Measurements from ENCODE around the gene MYO18B.

The MYO18B gene

DNA sequence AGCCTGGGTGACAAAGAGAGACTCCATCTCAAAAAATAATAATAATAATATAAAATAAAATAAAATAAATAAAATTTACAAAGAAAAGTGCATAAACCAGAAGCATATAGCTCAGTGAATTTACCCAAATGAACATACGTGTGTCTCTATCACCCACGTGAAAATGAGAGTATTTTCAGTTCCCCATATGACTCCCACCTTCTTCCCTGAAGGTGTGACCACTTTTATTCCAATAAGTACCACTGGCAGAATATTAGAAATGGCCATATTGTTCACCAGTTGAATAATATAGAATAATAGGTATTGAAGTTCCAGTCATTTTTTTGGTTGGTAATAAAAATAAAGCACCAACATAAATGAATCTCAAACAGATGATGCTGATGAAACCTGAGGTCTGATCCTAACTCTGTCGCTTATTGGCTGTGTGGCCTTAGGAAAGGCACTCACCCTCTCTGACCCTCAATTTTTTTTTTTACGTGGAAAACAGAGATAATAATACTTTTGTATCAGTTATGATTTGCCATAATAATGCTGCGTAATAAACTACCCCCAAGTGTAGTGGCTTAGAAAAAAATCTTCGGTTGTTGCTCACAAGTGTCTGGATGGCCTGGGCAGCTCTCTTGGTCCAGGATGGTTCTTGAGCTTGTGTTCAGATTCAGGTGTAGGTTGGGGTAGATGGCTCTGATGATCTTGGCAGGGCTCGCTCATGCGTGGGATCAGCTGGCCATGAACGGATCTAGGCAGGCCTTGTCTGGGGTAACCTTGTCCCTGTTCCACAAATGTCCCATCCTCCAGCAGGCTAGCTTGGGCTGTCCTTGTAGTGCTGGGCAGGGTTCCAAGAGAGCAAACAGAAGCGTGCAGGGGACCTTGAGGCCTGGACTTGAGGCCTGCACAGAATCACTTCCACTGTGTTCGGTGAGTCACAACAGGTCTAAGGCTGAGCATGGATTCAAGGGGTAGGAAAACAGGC lies 88.1 kb downstream of the MYO18B start:
- TF ChIP-seq, protein P1, sequence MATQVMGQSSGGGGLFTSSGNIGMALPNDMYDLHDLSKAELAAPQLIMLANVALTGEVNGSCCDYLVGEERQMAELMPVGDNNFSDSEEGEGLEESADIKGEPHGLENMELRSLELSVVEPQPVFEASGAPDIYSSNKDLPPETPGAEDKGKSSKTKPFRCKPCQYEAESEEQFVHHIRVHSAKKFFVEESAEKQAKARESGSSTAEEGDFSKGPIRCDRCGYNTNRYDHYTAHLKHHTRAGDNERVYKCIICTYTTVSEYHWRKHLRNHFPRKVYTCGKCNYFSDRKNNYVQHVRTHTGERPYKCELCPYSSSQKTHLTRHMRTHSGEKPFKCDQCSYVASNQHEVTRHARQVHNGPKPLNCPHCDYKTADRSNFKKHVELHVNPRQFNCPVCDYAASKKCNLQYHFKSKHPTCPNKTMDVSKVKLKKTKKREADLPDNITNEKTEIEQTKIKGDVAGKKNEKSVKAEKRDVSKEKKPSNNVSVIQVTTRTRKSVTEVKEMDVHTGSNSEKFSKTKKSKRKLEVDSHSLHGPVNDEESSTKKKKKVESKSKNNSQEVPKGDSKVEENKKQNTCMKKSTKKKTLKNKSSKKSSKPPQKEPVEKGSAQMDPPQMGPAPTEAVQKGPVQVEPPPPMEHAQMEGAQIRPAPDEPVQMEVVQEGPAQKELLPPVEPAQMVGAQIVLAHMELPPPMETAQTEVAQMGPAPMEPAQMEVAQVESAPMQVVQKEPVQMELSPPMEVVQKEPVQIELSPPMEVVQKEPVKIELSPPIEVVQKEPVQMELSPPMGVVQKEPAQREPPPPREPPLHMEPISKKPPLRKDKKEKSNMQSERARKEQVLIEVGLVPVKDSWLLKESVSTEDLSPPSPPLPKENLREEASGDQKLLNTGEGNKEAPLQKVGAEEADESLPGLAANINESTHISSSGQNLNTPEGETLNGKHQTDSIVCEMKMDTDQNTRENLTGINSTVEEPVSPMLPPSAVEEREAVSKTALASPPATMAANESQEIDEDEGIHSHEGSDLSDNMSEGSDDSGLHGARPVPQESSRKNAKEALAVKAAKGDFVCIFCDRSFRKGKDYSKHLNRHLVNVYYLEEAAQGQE (IDR thresholded peaks at IDR 0.05; ENCODE audit: insufficient read depth in 1 of 2, low read depth in 2 of 2, low read length in 2 of 2) = no peak
- TF ChIP-seq SIN3A (IDR thresholded peaks at IDR 0.05; ENCODE audit: borderline replicate concordance, insufficient read depth, low read length) = no peak
- no peak for TF ChIP-seq FOXP2 (optimal IDR thresholded peaks at IDR 0.05; ENCODE audit: borderline replicate concordance, extremely low read depth, extremely low read length, insufficient read depth)
- TF ChIP-seq TAF1 (IDR thresholded peaks at IDR 0.05; ENCODE audit: borderline replicate concordance, insufficient read depth, low read length) = no peak
- TF ChIP-seq POLR2AphosphoS5 (IDR thresholded peaks at IDR 0.05; ENCODE audit: low read depth, low read length) = no peak

DNA sequence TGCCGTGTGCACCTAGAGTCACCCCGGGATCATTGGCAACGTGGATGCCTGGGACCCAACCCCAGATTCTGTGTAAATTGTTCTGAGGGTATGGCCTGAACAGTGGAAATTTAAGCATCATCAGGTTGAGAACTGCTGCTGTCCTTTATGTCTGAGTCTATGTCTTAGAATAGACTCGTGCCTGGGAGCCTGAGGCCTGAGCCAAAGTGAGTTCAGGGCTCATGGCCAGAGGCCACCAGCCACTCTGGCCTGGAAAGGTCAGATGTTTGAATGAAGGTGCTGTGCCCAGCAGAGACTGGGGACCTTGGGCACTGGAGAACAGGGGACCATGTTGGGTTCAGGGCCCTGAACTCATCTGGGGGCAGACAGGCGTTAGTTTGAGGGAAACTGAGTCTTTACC lies 91.1 kb downstream of the MYO18B start:
- TF ChIP-seq, protein P1 (IDR thresholded peaks at IDR 0.05; ENCODE audit: insufficient read depth in 1 of 2, low read depth in 2 of 2, low read length in 2 of 2) = no peak
- no peak for TF ChIP-seq SIN3A (IDR thresholded peaks at IDR 0.05; ENCODE audit: borderline replicate concordance, insufficient read depth, low read length)
- no peak for TF ChIP-seq TAF1 (IDR thresholded peaks at IDR 0.05; ENCODE audit: borderline replicate concordance, insufficient read depth, low read length)
- TF ChIP-seq FOXP2 (optimal IDR thresholded peaks at IDR 0.05; ENCODE audit: borderline replicate concordance, extremely low read depth, extremely low read length, insufficient read depth) = no peak
- TF ChIP-seq POLR2AphosphoS5 (IDR thresholded peaks at IDR 0.05; ENCODE audit: low read depth, low read length) = no peak

GRCh38 chr22:25833676-25834075 lies 91.7 kb downstream of the MYO18B start:
- TF ChIP-seq TAF1 (IDR thresholded peaks at IDR 0.05; ENCODE audit: borderline replicate concordance, insufficient read depth, low read length) (no peak), FOXP2 (optimal IDR thresholded peaks at IDR 0.05; ENCODE audit: borderline replicate concordance, extremely low read depth, extremely low read length, insufficient read depth) (no peak), POLR2AphosphoS5 (IDR thresholded peaks at IDR 0.05; ENCODE audit: low read depth, low read length) (no peak), SIN3A (IDR thresholded peaks at IDR 0.05; ENCODE audit: borderline replicate concordance, insufficient read depth, low read length) (no peak)
- TF ChIP-seq, protein P1 (IDR thresholded peaks at IDR 0.05; ENCODE audit: insufficient read depth in 1 of 2, low read depth in 2 of 2, low read length in 2 of 2) = no peak

GRCh38 chr22:25834490-25834889 lies 92.5 kb downstream of the MYO18B start:
- TF ChIP-seq FOXP2 (optimal IDR thresholded peaks at IDR 0.05; ENCODE audit: borderline replicate concordance, extremely low read depth, extremely low read length, insufficient read depth) (no peak), POLR2AphosphoS5 (IDR thresholded peaks at IDR 0.05; ENCODE audit: low read depth, low read length) (no peak), SIN3A (IDR thresholded peaks at IDR 0.05; ENCODE audit: borderline replicate concordance, insufficient read depth, low read length) (no peak), TAF1 (IDR thresholded peaks at IDR 0.05; ENCODE audit: borderline replicate concordance, insufficient read depth, low read length) (no peak)
- TF ChIP-seq, protein P1 (IDR thresholded peaks at IDR 0.05; ENCODE audit: insufficient read depth in 1 of 2, low read depth in 2 of 2, low read length in 2 of 2) = no peak

All from PFSK-1 (cell line).